ENCODE data around the gene MAP7. TPM values are rescaled to one million over a fixed set of nuclear protein-coding genes. Genes with fewer than 3 reads are reported as not detected.

MAP7 gene
- total RNA-seq, 3 donors from 2014 or later (not counting 1 experiment from before 2014, with no cell fraction given), result 0.14 to 0.68 (median 0.14) TPM

DNA sequence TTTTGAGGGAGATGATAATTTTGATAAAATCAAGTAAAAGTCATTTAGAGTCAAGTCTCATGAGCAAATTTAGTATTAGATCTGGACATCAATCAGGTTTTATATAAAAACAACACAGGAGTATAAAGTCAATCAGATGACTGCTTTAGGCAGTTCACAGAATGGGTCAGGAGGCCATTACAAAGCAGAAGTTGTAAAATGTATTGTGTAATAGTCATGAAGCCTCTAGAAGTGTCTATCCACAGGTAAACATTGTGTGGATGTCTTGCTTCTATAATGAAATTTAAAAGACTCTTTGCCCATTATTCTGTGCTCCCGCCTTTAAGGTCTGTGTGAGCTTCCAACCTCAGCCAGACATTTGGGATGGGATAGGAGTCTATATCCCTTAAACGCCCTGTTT is 28.8 kb downstream of the MAP7 start:
- 78% methylated on average over 1 of the region's 2 CpGs for WGBS (ENCODE audit: insufficient coverage)
- Histone ChIP-seq H3K4me3 (ENCODE audit: low read length) (no peak overlapping the region), H3K36me3 (ENCODE audit: control insufficient read depth, insufficient read depth, low read length) (no peaks in the 10 kb centered on the region), H3K9me3 (ENCODE audit: control insufficient read depth, insufficient read depth, low read length) (no peaks in the 10 kb centered on the region), H3K4me1 (ENCODE audit: control insufficient read depth, insufficient read depth, low read length) (no peaks in the 10 kb centered on the region), H3K27me3 (ENCODE audit: control insufficient read depth, insufficient read depth, low read length) (no peaks in the 10 kb centered on the region), H3K27ac (ENCODE audit: low read length) (no peak overlapping the region)
- Mint-ChIP-seq H3K27me3 (ENCODE audit: low read depth in 2 of 2) (peaks cover 12 to 29% of the 10 kb centered on the region in 2 donors), H3K27ac (no peak overlapping the region), H3K4me3 (no peak overlapping the region), H3K36me3 (no peaks in the 10 kb centered on the region), H3K4me1 (peaks cover 3 to 5% of the 10 kb centered on the region in 2 donors), H3K9me3 (no peaks in the 10 kb centered on the region)
- no peak for TF ChIP-seq CTCF (IDR thresholded peaks at IDR 0.05)
- ATAC-seq (no peak), DNase-seq (no peak)
- intact Hi-C loops (cut with micrococcal nuclease), result no loop called here

DNA sequence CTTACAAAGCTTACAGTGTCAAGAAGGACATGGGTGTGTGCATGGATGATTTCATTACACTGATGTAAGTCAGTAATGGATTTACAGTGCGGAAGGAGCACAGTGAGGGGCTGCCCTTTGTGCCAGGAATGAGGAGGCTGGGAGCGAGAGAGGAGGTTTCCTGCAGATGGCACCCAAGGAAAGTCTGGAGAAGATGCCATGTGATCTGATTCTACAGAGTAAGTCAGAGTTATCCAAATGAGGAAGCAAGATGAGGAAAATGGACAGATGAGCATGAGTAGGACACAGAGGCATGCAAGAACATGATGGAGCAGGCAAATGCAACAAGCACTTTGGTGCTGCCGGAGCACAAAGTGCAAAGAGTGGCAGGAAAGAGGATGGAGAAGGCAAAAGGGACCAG is 29.7 kb downstream of the MAP7 start:
- no peaks in the 10 kb centered on the region for H3K4me1 ChIP-seq (ENCODE audit: control insufficient read depth, insufficient read depth, low read length)

GRCh38 chr6:136517582-136517981 is 32.6 kb downstream of the MAP7 start:
- no peak for TF ChIP-seq CTCF (IDR thresholded peaks at IDR 0.05)
- Mint-ChIP-seq H3K36me3 (no peaks in the 10 kb centered on the region), H3K4me3 (no peak overlapping the region), H3K9me3 (no peaks in the 10 kb centered on the region), H3K27me3 (ENCODE audit: low read depth in 2 of 2) (peaks cover 11 to 30% of the 10 kb centered on the region in 2 donors), H3K27ac (no peak overlapping the region), H3K4me1 (no peaks in the 10 kb centered on the region)
- ATAC-seq (no peak), DNase-seq (no peak)
- WGBS (ENCODE audit: insufficient coverage), result 100% methylated on average over 1 of the region's 3 CpGs
- no peaks in the 10 kb centered on the region for H3K9me3 ChIP-seq (ENCODE audit: control insufficient read depth, insufficient read depth, low read length)
- no peaks in the 10 kb centered on the region for H3K36me3 ChIP-seq (ENCODE audit: control insufficient read depth, insufficient read depth, low read length)
- intact Hi-C loops (cut with micrococcal nuclease), result no loop called here
- H3K4me3 ChIP-seq (ENCODE audit: low read length), result no peak overlapping the region
- no peak overlapping the region for H3K27ac ChIP-seq (ENCODE audit: low read length)
- no peaks in the 10 kb centered on the region for H3K27me3 ChIP-seq (ENCODE audit: control insufficient read depth, insufficient read depth, low read length)
- no peaks in the 10 kb centered on the region for H3K4me1 ChIP-seq (ENCODE audit: control insufficient read depth, insufficient read depth, low read length)

More for the DNA sequence above, 29.7 kb downstream of the MAP7 start:
- Mint-ChIP-seq H3K4me1 (no peaks in the 10 kb centered on the region), H3K4me3 (no peak overlapping the region), H3K9me3 (no peaks in the 10 kb centered on the region), H3K36me3 (no peaks in the 10 kb centered on the region), H3K27ac (no peak overlapping the region), H3K27me3 (ENCODE audit: low read depth in 2 of 2) (peaks cover 11 to 25% of the 10 kb centered on the region in 2 donors)
- intact Hi-C loops (cut with micrococcal nuclease), result no loop called here
- no peaks in the 10 kb centered on the region for H3K36me3 ChIP-seq (ENCODE audit: control insufficient read depth, insufficient read depth, low read length)
- H3K27ac ChIP-seq (ENCODE audit: low read length), result no peak overlapping the region
- no peak overlapping the region for H3K4me3 ChIP-seq (ENCODE audit: low read length)
- whole genome bisulfite sequencing (ENCODE audit: insufficient coverage), result 91% methylated on average over 3 of the region's 3 CpGs
- ATAC-seq (no peak), DNase-seq (no peak)
- no peaks in the 10 kb centered on the region for H3K9me3 ChIP-seq (ENCODE audit: control insufficient read depth, insufficient read depth, low read length)
- no peak for TF ChIP-seq CTCF (IDR thresholded peaks at IDR 0.05)
- no peaks in the 10 kb centered on the region for H3K27me3 ChIP-seq (ENCODE audit: control insufficient read depth, insufficient read depth, low read length)

DNA sequence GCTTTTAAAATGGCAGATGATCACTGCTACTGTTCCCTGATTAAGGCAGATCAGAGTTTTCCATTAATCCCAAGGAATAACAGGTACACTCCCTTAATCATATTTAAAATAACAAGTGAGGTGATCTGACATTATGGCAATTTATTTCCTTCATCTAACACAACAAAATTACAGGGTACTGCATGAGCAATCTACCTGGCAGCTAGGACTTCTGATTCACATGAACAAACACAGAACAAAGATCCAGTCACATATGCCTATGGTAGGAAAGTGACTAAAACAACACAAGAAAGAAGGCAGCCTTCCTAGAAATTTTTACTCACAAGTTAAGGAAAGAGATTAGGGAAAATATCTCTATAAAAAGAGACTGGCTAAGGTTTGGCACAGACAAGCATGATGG is 33.2 kb downstream of the MAP7 start:
- ATAC-seq (no peak), DNase-seq (no peak)
- intact Hi-C loops (cut with micrococcal nuclease), result no loop called here
- no peaks in the 10 kb centered on the region for H3K36me3 ChIP-seq (ENCODE audit: control insufficient read depth, insufficient read depth, low read length)
- H3K4me1 Mint-ChIP-seq, result no peaks in the 10 kb centered on the region
- H3K9me3 Mint-ChIP-seq, result no peaks in the 10 kb centered on the region
- H3K4me3 Mint-ChIP-seq, result no peak overlapping the region
- H3K27ac Mint-ChIP-seq, result no peak overlapping the region
- H3K4me1 ChIP-seq (ENCODE audit: control insufficient read depth, insufficient read depth, low read length), result no peaks in the 10 kb centered on the region
- no peaks in the 10 kb centered on the region for H3K27me3 ChIP-seq (ENCODE audit: control insufficient read depth, insufficient read depth, low read length)
- TF ChIP-seq CTCF (IDR thresholded peaks at IDR 0.05), result no peak
- H3K27ac ChIP-seq (ENCODE audit: low read length), result no peak overlapping the region
- peaks cover 11 to 25% of the 10 kb centered on the region in 2 donors for H3K27me3 Mint-ChIP-seq (ENCODE audit: low read depth in 2 of 2)
- no peak overlapping the region for H3K4me3 ChIP-seq (ENCODE audit: low read length)
- H3K36me3 Mint-ChIP-seq, result no peaks in the 10 kb centered on the region
- H3K9me3 ChIP-seq (ENCODE audit: control insufficient read depth, insufficient read depth, low read length), result no peaks in the 10 kb centered on the region

Measured in natural killer cell (primary cell).